Measurements from ENCODE around the gene FHL1. TPM values are rescaled to one million over a fixed set of nuclear protein-coding genes. Genes with fewer than 3 reads are reported as not detected.

The FHL1 gene
- total RNA-seq, 1 donor from 2014 or later = 70.1 TPM

DNA sequence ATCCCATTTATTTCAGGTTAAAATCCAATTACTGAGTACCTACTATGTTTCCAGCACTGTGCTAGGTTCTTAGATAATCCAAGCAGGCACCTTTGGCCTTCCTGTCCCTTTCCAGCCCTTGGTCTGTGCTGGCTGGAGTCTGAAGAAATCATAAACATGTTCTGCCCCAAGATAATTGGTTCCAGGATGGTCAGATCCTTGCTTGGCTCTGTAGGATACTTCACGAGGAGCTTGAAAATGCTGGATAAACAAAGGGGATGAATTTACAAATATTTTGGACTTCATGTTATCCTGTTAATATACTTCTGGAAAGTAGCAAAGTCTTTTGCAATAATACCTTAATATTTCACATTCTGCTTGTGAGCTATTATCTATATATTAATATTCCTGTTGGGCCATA, 35.0 kb upstream of the FHL1 start:
- H3K27ac Mint-ChIP-seq (ENCODE audit: unreplicated experiment) = no peak overlapping the region
- no peaks in the 10 kb centered on the region for H3K4me1 Mint-ChIP-seq
- H3K9me3 Mint-ChIP-seq = peaks cover 4% of the 10 kb centered on the region
- no peaks in the 10 kb centered on the region for H3K36me3 Mint-ChIP-seq (ENCODE audit: low read depth)
- TF ChIP-seq, protein P1, sequence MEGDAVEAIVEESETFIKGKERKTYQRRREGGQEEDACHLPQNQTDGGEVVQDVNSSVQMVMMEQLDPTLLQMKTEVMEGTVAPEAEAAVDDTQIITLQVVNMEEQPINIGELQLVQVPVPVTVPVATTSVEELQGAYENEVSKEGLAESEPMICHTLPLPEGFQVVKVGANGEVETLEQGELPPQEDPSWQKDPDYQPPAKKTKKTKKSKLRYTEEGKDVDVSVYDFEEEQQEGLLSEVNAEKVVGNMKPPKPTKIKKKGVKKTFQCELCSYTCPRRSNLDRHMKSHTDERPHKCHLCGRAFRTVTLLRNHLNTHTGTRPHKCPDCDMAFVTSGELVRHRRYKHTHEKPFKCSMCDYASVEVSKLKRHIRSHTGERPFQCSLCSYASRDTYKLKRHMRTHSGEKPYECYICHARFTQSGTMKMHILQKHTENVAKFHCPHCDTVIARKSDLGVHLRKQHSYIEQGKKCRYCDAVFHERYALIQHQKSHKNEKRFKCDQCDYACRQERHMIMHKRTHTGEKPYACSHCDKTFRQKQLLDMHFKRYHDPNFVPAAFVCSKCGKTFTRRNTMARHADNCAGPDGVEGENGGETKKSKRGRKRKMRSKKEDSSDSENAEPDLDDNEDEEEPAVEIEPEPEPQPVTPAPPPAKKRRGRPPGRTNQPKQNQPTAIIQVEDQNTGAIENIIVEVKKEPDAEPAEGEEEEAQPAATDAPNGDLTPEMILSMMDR (conservative IDR thresholded peaks at IDR 0.05) = no peak
- DNase-seq (ENCODE audit: low read depth, low spot score) = no peak
- H3K4me3 Mint-ChIP-seq = no peak overlapping the region
- no peaks in the 10 kb centered on the region for H3K27me3 Mint-ChIP-seq (ENCODE audit: low read depth)

DNA sequence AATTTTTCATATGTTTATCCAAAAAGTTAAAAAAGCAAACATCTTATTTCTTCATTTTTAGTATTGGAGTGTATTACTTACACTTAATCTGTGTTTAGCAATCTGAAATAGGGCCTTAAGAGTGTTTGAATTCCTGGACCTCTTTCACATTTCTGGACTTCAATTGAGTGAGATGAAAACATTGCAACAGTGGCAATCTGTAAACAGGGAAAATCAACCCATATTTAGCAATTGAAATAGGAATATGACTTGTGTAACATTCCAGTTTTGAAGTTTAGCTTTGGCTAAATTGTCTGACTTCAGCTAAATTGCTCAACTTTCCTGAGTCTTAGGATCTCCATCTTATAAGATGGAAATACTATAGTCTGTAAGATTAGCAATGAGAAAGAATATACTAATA, 34.6 kb upstream of the FHL1 start:
- H3K27me3 Mint-ChIP-seq (ENCODE audit: low read depth) = no peaks in the 10 kb centered on the region
- peaks cover 4% of the 10 kb centered on the region for H3K9me3 Mint-ChIP-seq
- no peak for DNase-seq (ENCODE audit: low read depth, low spot score)
- no peaks in the 10 kb centered on the region for H3K4me1 Mint-ChIP-seq
- H3K4me3 Mint-ChIP-seq = no peak overlapping the region
- no peak overlapping the region for H3K27ac Mint-ChIP-seq (ENCODE audit: unreplicated experiment)
- TF ChIP-seq, protein P1 (conservative IDR thresholded peaks at IDR 0.05) = no peak
- no peaks in the 10 kb centered on the region for H3K36me3 Mint-ChIP-seq (ENCODE audit: low read depth)

DNA sequence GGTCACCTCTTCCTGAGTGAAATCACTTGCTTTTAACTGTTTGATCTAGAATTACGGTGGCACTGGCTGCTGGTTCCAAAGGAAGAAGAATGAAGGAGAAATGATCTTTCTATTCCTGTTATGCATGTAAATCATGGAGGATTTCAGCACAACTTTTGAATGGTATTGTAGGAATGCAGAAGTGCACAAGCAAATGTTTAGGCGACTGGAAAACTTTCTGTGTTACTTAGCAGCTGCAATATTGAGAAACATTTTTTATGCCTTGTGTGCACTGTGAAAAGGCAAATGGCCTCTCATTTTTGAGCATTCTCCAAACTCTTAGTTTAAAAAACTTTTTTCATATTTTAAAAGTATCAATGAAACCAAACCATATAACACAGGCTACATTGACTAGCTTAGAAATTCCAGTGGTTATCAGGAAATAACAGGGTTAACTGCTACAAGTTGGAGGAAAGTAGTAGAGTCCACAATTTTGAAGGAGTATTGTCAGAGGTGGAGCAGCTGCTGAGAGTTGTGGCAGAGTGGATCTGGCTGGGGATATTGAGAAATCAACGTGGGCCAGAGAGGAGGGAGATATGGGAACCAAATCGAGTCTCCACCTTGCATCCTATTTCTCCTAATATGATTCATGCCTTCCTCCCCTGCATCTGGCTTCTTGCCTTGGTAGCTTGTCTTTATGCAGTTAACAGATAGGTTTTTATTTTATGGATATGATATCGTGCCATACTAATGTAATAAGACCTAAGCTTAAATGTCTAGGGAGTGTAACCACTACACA, 32.0 kb upstream of the FHL1 start:
- Mint-ChIP-seq H3K36me3 (ENCODE audit: low read depth) (no peaks in the 10 kb centered on the region), H3K9me3 (peaks cover 13% of the 10 kb centered on the region), H3K27ac (ENCODE audit: unreplicated experiment) (no peak overlapping the region), H3K4me3 (no peak overlapping the region), H3K4me1 (no peaks in the 10 kb centered on the region), H3K27me3 (ENCODE audit: low read depth) (no peaks in the 10 kb centered on the region)
- DNase-seq (ENCODE audit: low read depth, low spot score) = no peak
- TF ChIP-seq, protein P1 (conservative IDR thresholded peaks at IDR 0.05) = no peak

DNA sequence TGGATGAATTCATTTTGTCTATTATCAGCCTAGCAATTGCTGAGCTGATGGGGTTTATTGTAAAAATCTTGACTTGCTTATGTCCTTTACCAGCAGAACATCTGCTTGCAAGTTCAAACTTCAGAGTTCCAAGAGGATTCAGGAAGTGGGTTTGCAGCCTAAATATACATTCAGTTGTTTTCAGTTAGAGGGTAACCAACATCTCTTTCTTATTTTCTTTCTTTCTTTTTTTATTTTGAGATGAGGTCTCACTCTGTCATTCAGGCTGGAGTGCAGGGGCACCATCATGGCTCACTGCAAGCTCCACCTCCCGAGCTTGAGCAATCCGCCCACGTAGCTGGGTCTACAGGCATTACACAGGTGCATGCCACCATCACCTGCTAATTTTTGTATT, 31.4 kb upstream of the FHL1 start:
- no peaks in the 10 kb centered on the region for H3K4me1 Mint-ChIP-seq
- no peak for DNase-seq (ENCODE audit: low read depth, low spot score)
- no peaks in the 10 kb centered on the region for H3K36me3 Mint-ChIP-seq (ENCODE audit: low read depth)
- no peak overlapping the region for H3K4me3 Mint-ChIP-seq
- TF ChIP-seq, protein P1 (conservative IDR thresholded peaks at IDR 0.05) = no peak
- H3K27me3 Mint-ChIP-seq (ENCODE audit: low read depth) = no peaks in the 10 kb centered on the region
- no peak overlapping the region for H3K27ac Mint-ChIP-seq (ENCODE audit: unreplicated experiment)
- H3K9me3 Mint-ChIP-seq = peaks cover 14% of the 10 kb centered on the region

DNA sequence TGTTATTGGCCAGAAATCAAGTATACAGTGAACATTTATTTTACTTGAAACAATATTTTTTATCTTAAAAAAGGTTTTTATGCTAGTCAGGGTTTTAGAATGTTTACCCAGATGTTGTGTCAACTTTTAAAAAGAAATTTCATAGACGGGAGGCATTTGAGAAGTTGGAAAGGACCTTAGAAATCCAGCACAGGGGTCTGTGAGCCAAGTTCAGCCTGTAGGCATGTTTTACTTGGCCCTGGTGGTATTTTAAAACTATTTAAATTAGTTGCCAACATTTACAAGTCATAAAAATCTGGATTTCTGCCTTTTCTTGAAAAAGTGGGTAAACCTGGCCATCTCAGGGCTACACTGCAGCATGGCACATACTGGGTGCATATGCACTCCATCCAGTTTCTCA, 25.5 kb upstream of the FHL1 start:
- Mint-ChIP-seq H3K4me3 (no peak overlapping the region), H3K4me1 (no peaks in the 10 kb centered on the region), H3K9me3 (peaks cover 10% of the 10 kb centered on the region), H3K36me3 (ENCODE audit: low read depth) (no peaks in the 10 kb centered on the region), H3K27me3 (ENCODE audit: low read depth) (no peaks in the 10 kb centered on the region), H3K27ac (ENCODE audit: unreplicated experiment) (no peak overlapping the region)
- DNase-seq (ENCODE audit: low read depth, low spot score) = no peak
- TF ChIP-seq, protein P1 (conservative IDR thresholded peaks at IDR 0.05) = no peak

Measured in neural crest cell (in vitro differentiated cells).